Stimulated activated CD4-positive, alpha-beta T cell treated with anti-CD3 and anti-CD28 coated beads, Interleukin-15, amount 100 ng/mL, for 48 hours (primary cell): ENCODE results near the gene GLIPR1L1.

Experiments
- DNase-seq, 2 donors: peaks; one replicate each; pipeline ENCODE4 v3.0.0-alpha.2; 2020; ENCODE audit warnings: low read depth in 2 of 2

The GLIPR1L1 gene

GRCh38 chr12:75350413-75350812 is 15.9 kb downstream of the GLIPR1L1 start:
- DNase-seq, result no peak

GRCh38 chr12:75354011-75354410 is 19.5 kb downstream of the GLIPR1L1 start:
- DNase-seq, result no peak

GRCh38 chr12:75360920-75361319 is 26.4 kb downstream of the GLIPR1L1 start:
- no peak for DNase-seq

- DNase-seq, result no peak
Observed at GRCh38 chr12:75361408-75361807, 26.9 kb downstream of the GLIPR1L1 start.

GRCh38 chr12:75364919-75365318 is 30.4 kb downstream of the GLIPR1L1 start:
- no peak for DNase-seq

GRCh38 chr12:75366629-75367028 is 32.2 kb downstream of the GLIPR1L1 start:
- no peak for DNase-seq

- DNase-seq, result no peak
Observed at GRCh38 chr12:75374971-75375370, 40.5 kb downstream of the GLIPR1L1 start.

GRCh38 chr12:75378354-75378753 is 43.9 kb downstream of the GLIPR1L1 start:
- DNase-seq, result no peak

- no peak for DNase-seq
Observed at GRCh38 chr12:75389061-75389460, 54.6 kb downstream of the GLIPR1L1 start.

GRCh38 chr12:75389706-75390105 is 55.2 kb downstream of the GLIPR1L1 start:
- DNase-seq, result no peak

GRCh38 chr12:75390156-75390898 is 55.9 kb downstream of the GLIPR1L1 start:
- no peak for DNase-seq

GRCh38 chr12:75390899-75391538 is 56.5 kb downstream of the GLIPR1L1 start, which contains the start of gene GLIPR1L2:
GLIPR1L2 (plus strand) TSS chr12:75391089; CDS start chr12:75391117, 28 bp downstream.
- DNase-seq, result peak; percentile 88 to 91

GRCh38 chr12:75404231-75404630 is 69.8 kb downstream of the GLIPR1L1 start:
- DNase-seq, result no peak

- DNase-seq, result no peak
Observed at GRCh38 chr12:75407683-75408082, 73.2 kb downstream of the GLIPR1L1 start.

GRCh38 chr12:75409830-75410229 is 75.4 kb downstream of the GLIPR1L1 start:
- DNase-seq, result no peak

- no peak for DNase-seq
Observed at GRCh38 chr12:75414671-75415070, 80.2 kb downstream of the GLIPR1L1 start.

GRCh38 chr12:75419841-75420240 is 85.4 kb downstream of the GLIPR1L1 start:
- DNase-seq, result no peak
